Uterus (tissue), 4 donors: ENCODE results near the gene CAMK2G. TPM values are rescaled to one million over a fixed set of nuclear protein-coding genes. Genes with fewer than 3 reads are reported as not detected.
"Not testable (repeated sequence)": the region's sequence is repeated elsewhere in the genome, so short reads cannot be mapped to it uniquely, and the experiment has no call there.

Source experiments
- DNase-seq, 2 donors: peaks; one replicate each; pipeline ENCODE4 v3.0.0-alpha.2; 2019 to 2020
- H3K27ac ChIP-seq, 2 donors: fragments of 200-600 bp; sonication (generic); 1 replicate in 1 of 2; 2 replicates in 1 of 2; pipeline ENCODE4 v1.5.1; 2016 to 2018
- H3K27me3 ChIP-seq, 2 donors: fragments of 200-600 bp; sonication (generic); one replicate each; pipeline ENCODE4 v1.5.1; 2018 to 2019; ENCODE audit warnings: control low read depth in 1 of 2
- H3K36me3 ChIP-seq, 2 donors: fragments of 200-600 bp; sonication (generic); one replicate each; pipeline ENCODE4 v1.5.1; 2019; ENCODE audit warnings: control low read depth in 1 of 2
- H3K4me1 ChIP-seq, 2 donors: fragments of 200-600 bp; sonication (generic); one replicate each; pipeline ENCODE4 v1.5.1; 2018 to 2019; ENCODE audit warnings: control low read depth in 1 of 2
- H3K4me3 ChIP-seq, 2 donors: fragments of 200-600 bp; sonication (generic); 1 replicate in 1 of 2; 2 replicates in 1 of 2; pipeline ENCODE4 v1.5.1; 2018 to 2019; ENCODE audit warnings: mild to moderate bottlenecking in 1 of 2
- H3K9me3 ChIP-seq, 2 donors: fragments of 200-600 bp; sonication (generic); one replicate each; pipeline ENCODE4 v1.5.1; 2019; ENCODE audit warnings: control low read depth in 1 of 2
- POLR2A ChIP-seq, 2 donors: fragments of 450-650 bp; IDR thresholded peaks; one replicate each; pipeline ENCODE4 v1.6.1; 2016; ENCODE audit warnings: antibody characterized with exemption in 2 of 2, mild to moderate bottlenecking in 1 of 2, moderate library complexity in 1 of 2
- intact Hi-C: fragments of 100-400 bp; cut with DNase I; formaldehyde crosslinking; loops from one replicate; pipeline ENCODE4 v1.15.1; 2023; ENCODE audit warnings: low total_unique reads
- total RNA-seq, 4 donors: library from RNA; depleted of rRNA in 3 of 4; stranded (reverse); fragments of >200 nt in 3 of 4; gene quantifications; one replicate each; pipeline versions ENCODE4 v1.1.0 to v1.2.4, GENCODE V29; 2014 to 2023
- TF ChIP-seq, protein P1 (sequence below), 4 experiments: fragments of 200-600 bp in 2 of 4; fragments of 450-650 bp in 2 of 4; sonication (generic) in 2 of 4; IDR thresholded peaks; one replicate each; pipeline ENCODE4 v1.5.1; 2016 to 2019; ENCODE audit warnings: antibody characterized with exemption in 4 of 4, mild to moderate bottlenecking in 2 of 4, moderate library complexity in 1 of 4
- donor health status: DM: yes; HTN: yes; CAD: no.

Gene CAMK2G
- total RNA-seq, 4 donors from 2014 or later = 17.9 to 79.9 (median 40.0) TPM

DNA sequence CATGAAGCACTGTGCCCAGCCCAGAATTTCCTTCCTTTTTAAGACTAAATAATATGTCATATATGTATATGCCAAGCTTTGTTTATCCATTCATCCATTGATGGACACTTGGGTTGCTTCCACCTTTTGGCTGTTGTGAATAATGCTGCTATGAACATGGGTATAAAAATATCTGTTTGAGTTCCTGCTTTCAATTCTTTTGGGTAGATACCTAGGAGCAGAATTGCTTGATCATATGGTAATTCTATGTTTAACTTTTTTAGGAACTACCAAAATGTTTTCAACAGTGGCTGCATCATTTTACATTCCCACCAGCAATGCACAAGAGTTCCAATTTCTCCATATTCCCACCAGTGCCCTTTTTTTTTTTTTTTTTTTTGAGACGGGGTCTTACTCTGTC, 23.3 kb upstream of the CAMK2G start:
- no peak overlapping the region for H3K4me3 ChIP-seq
- intact Hi-C loops = no loop called here
- no peak for DNase-seq
- H3K9me3 ChIP-seq = no peaks in the 10 kb centered on the region
- TF ChIP-seq, protein P1, sequence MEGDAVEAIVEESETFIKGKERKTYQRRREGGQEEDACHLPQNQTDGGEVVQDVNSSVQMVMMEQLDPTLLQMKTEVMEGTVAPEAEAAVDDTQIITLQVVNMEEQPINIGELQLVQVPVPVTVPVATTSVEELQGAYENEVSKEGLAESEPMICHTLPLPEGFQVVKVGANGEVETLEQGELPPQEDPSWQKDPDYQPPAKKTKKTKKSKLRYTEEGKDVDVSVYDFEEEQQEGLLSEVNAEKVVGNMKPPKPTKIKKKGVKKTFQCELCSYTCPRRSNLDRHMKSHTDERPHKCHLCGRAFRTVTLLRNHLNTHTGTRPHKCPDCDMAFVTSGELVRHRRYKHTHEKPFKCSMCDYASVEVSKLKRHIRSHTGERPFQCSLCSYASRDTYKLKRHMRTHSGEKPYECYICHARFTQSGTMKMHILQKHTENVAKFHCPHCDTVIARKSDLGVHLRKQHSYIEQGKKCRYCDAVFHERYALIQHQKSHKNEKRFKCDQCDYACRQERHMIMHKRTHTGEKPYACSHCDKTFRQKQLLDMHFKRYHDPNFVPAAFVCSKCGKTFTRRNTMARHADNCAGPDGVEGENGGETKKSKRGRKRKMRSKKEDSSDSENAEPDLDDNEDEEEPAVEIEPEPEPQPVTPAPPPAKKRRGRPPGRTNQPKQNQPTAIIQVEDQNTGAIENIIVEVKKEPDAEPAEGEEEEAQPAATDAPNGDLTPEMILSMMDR (IDR thresholded peaks at IDR 0.05) = no peak
- no peak for TF ChIP-seq POLR2A (IDR thresholded peaks at IDR 0.05)
- H3K27ac ChIP-seq = no peak overlapping the region
- no peaks in the 10 kb centered on the region for H3K36me3 ChIP-seq
- no peaks in the 10 kb centered on the region for H3K27me3 ChIP-seq
- H3K4me1 ChIP-seq = no peaks in the 10 kb centered on the region

DNA sequence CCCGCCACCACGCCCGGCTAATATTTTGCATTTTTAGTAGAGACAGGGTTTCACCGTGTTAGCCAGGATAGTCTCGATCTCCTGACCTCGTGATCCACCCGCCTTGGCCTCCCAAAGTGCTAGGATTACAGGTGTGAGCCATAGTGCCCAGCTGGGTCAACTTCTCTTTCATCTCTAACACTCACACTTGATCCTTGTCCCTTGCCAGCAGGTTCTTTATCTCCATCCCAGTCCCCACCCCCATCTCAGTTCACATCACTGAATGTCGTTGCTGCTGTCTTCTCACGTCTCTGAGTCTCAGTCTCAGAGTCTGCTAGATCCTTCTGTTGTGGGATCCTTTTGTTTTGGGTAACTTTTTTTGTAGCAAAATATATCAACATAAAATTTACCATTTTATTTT, 21.0 kb upstream of the CAMK2G start:
- intact Hi-C loops, H3K27ac ChIP-seq, DNase-seq, H3K4me3 ChIP-seq, H3K27me3 ChIP-seq, H3K9me3 ChIP-seq, H3K4me1 ChIP-seq, H3K36me3 ChIP-seq: not testable (repeated sequence)

DNA sequence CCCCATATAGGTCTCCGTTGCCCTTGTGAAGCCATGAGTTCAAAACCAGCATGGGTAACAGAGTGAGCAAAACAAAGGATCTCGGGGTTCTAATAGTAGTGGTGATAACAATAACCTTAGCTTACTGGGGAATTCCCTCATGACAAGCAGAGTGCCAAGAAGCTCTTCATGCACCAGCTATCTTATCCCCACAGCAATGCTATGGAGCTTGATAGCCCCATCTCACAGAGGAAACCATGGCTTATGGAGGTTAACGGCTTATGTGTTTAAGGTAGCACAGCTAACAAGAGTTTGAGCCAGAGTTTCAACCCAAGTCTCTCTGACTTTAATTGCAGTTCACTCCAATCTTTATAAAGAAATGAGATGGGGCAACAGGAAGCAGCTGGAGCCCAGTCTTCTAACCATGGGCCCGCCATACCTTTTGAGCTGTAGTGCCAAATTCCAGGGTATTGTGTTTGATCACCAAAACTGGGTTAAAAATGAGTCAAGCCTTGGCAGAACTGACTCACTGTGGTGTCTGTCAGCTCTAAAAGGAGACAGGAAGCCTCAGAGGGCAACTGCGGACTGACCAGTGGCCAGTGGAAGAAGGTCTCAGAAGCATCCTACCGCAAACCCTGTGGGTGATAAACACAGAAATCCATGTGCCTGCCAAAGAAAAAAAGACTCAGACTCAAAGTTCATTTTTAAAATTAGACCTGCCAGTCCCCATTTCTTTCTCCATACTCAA, 20.1 kb upstream of the CAMK2G start:
- TF ChIP-seq POLR2A (IDR thresholded peaks at IDR 0.05) = no peak
- TF ChIP-seq, protein P1 (IDR thresholded peaks at IDR 0.05) = no peak
- H3K27me3 ChIP-seq = no peaks in the 10 kb centered on the region
- H3K36me3 ChIP-seq = no peaks in the 10 kb centered on the region
- no peaks in the 10 kb centered on the region for H3K9me3 ChIP-seq
- intact Hi-C loops = no loop called here
- DNase-seq = no peak
- no peak overlapping the region for H3K4me3 ChIP-seq
- no peaks in the 10 kb centered on the region for H3K4me1 ChIP-seq
- H3K27ac ChIP-seq = no peak overlapping the region

DNA sequence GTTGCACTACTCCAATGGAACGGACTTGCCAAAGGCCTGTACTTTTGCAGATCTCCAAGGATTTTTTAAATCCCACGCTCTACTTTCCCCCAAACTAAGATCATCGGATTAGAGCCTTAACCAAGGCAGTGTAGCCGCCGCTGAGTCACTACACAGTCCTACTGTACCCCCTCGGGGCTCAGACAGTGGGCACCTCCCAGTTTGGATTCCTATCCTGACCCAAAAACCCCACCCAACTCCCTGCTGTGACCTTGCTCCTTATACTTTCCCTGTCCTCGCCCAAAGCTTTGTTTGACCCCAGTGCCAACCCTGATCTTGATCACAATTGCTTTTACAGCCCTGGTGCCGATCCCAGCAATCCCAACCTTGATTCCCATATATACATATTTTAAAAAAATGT, 19.1 kb upstream of the CAMK2G start:
- no peaks in the 10 kb centered on the region for H3K9me3 ChIP-seq
- H3K4me3 ChIP-seq = no peak overlapping the region
- no peak for DNase-seq
- H3K27ac ChIP-seq = no peak overlapping the region
- TF ChIP-seq, protein P1 (IDR thresholded peaks at IDR 0.05) = no peak
- TF ChIP-seq POLR2A (IDR thresholded peaks at IDR 0.05) = no peak
- no peaks in the 10 kb centered on the region for H3K27me3 ChIP-seq
- H3K4me1 ChIP-seq = peaks cover 0 to 3% of the 10 kb centered on the region in 2 donors
- H3K36me3 ChIP-seq = no peaks in the 10 kb centered on the region
- intact Hi-C loops = no loop called here

DNA sequence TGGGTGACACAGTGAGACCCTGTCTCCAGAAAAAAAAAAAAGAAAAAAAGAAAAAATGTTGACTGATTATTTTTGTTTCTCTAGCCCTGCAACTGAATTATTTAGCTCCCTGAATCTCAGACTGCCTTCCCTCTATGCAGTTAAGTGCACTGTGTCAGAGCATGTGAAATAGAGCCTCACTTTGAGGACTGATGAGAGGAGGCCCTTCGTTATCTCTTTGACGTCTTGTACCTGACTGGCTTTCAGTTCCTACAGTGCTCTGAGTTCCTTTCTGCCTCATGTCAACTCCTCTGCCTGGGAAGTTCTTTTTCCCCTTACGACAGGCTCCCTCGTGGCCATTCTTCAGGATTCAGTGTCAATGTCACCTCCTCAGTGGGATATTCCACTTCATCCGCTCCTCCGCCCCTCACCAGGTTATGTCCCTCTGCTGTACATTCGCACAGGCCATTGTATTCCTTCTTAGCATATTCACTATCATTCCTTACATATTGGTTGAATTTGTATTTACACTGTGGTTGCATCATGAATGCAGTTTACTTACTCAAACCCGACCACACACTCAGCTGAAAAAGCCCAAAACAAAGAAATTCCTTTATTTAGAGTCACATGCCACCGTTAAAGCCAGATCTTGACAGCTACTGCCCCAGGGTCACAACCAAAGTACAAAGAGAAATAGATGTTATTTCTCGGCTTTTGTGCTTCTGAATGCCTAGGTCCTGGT, 18.1 kb upstream of the CAMK2G start:
- no peak for DNase-seq
- intact Hi-C loops = no loop called here
- peaks cover 0 to 13% of the 10 kb centered on the region in 2 donors for H3K4me1 ChIP-seq
- no peak overlapping the region for H3K4me3 ChIP-seq
- TF ChIP-seq, protein P1 (IDR thresholded peaks at IDR 0.05) = no peak
- no peak for TF ChIP-seq POLR2A (IDR thresholded peaks at IDR 0.05)
- H3K27me3 ChIP-seq = no peaks in the 10 kb centered on the region
- no peaks in the 10 kb centered on the region for H3K36me3 ChIP-seq
- H3K9me3 ChIP-seq = no peaks in the 10 kb centered on the region
- no peak overlapping the region for H3K27ac ChIP-seq
